Nephron (organoid): ENCODE results near the gene COL26A1.

Experiments
- H3K27ac Mint-ChIP-seq, 3 experiments: 2 replicates each; pipeline ENCODE4 v1.8.0; 2020; ENCODE audit warnings: mixed read lengths in 3 of 3, mild to moderate bottlenecking in 2 of 3, moderate library complexity in 1 of 3
- H3K27me3 Mint-ChIP-seq: 2 replicates; pipeline ENCODE4 v1.8.0; 2021; ENCODE audit warnings: low read depth, mild to moderate bottlenecking, moderate library complexity, mixed read lengths
- H3K36me3 Mint-ChIP-seq: 2 replicates; pipeline ENCODE4 v1.8.0; 2020; ENCODE audit warnings: low read depth, mixed read lengths
- H3K4me1 Mint-ChIP-seq: 2 replicates; pipeline ENCODE4 v1.8.0; 2020; ENCODE audit warnings: mixed read lengths
- H3K4me3 Mint-ChIP-seq, 3 experiments: 2 replicates each; pipeline ENCODE4 v1.8.0; 2020; ENCODE audit warnings: mild to moderate bottlenecking in 3 of 3, mixed read lengths in 3 of 3, moderate library complexity in 2 of 3
- H3K9me3 Mint-ChIP-seq: 2 replicates; pipeline ENCODE4 v1.8.0; 2020; ENCODE audit warnings: mixed read lengths
- CTCF ChIP-seq, 3 experiments: fragments of 200-600 bp; sonication (generic); IDR thresholded peaks; one replicate each; pipeline ENCODE4 v1.5.0; 2021; ENCODE audit warnings: antibody characterized with exemption in 3 of 3; ENCODE audit not compliant: unreplicated experiment in 3 of 3

Gene COL26A1

DNA sequence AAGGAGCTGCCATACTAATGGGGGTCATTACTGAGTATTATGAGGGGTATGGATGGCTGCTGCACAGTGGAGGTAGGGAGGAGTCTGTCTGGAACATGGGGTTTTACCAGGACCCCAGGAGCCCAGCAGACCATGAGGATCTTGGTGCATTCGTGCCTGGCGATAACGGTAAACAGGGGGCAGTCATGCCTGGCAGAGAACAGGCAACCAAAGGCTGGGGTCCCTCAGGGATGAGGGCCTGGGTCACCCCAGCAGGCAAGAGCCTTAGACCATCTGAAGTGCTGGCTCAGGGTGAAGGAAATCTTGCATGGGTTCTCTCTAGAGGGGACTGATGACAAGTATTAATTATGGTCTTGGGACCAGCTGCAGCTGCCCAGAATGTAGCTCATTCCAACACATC, 220.3 kb downstream of the COL26A1 start:
- no peak overlapping the region for H3K27ac Mint-ChIP-seq
- peaks cover 9% of the 10 kb centered on the region for H3K9me3 Mint-ChIP-seq
- no peak overlapping the region for H3K4me3 Mint-ChIP-seq
- H3K36me3 Mint-ChIP-seq, result peaks cover 3% of the 10 kb centered on the region
- peaks cover 9% of the 10 kb centered on the region for H3K4me1 Mint-ChIP-seq
- H3K27me3 Mint-ChIP-seq, result peaks cover 20% of the 10 kb centered on the region
- TF ChIP-seq CTCF (IDR thresholded peaks at IDR 0.05; ENCODE audit: unreplicated experiment in 3 of 3), result no peak

- Mint-ChIP-seq H3K36me3 (peaks cover 3% of the 10 kb centered on the region), H3K4me3 (no peak overlapping the region), H3K9me3 (peaks cover 6% of the 10 kb centered on the region), H3K27ac (peak overlapping the region in 2 of 3 experiments; percentile 32 to 84), H3K4me1 (peaks cover 16% of the 10 kb centered on the region), H3K27me3 (peaks cover 20% of the 10 kb centered on the region)
- no peak for TF ChIP-seq CTCF (IDR thresholded peaks at IDR 0.05; ENCODE audit: unreplicated experiment in 3 of 3)
These were observed 223.6 kb downstream of the COL26A1 start for GRCh38 chr7:101586078-101586905.

DNA sequence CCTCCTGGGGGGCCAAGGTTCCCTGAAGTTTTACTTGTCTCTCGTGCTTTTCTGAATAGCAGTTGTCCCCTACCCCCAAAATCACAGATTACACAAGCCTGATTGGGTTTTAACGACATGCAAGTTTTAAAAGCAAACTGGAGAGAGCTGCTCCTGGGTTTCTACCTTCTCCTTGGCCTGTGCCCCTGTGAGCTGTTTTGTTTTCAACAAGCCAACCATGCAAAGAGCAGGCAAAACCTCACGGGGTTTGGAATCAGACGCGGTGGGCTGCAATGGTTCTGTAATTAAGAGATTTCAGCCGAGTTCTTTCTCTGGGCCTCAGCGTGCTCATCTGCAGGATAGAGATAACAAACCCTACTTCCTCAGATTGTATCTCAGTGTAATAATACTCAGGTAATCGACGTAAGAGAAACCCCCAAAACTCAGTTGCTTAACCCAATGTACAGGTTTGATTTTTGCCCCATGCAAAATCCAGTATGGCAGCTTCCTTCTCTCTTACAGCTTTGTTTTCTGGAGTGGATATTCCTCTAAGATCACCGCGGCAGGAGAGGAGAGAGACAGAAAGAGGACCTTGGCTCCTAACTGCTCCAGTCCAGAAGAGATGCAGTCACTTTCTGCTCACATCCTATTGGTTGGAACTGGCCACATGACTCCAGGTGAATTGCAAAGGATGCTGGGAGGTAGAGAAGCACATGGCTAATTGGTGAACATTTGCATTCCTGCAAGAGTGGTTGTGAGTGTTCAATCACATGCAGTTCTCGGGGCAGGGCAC, 224.4 kb downstream of the COL26A1 start:
- Mint-ChIP-seq H3K36me3 (peaks cover 3% of the 10 kb centered on the region), H3K9me3 (peaks cover 6% of the 10 kb centered on the region), H3K27me3 (peaks cover 14% of the 10 kb centered on the region), H3K4me1 (peaks cover 16% of the 10 kb centered on the region), H3K4me3 (no peak overlapping the region), H3K27ac (peak overlapping the region in 1 of 3 experiments; percentile 84)
- no peak for TF ChIP-seq CTCF (IDR thresholded peaks at IDR 0.05; ENCODE audit: unreplicated experiment in 3 of 3)

DNA sequence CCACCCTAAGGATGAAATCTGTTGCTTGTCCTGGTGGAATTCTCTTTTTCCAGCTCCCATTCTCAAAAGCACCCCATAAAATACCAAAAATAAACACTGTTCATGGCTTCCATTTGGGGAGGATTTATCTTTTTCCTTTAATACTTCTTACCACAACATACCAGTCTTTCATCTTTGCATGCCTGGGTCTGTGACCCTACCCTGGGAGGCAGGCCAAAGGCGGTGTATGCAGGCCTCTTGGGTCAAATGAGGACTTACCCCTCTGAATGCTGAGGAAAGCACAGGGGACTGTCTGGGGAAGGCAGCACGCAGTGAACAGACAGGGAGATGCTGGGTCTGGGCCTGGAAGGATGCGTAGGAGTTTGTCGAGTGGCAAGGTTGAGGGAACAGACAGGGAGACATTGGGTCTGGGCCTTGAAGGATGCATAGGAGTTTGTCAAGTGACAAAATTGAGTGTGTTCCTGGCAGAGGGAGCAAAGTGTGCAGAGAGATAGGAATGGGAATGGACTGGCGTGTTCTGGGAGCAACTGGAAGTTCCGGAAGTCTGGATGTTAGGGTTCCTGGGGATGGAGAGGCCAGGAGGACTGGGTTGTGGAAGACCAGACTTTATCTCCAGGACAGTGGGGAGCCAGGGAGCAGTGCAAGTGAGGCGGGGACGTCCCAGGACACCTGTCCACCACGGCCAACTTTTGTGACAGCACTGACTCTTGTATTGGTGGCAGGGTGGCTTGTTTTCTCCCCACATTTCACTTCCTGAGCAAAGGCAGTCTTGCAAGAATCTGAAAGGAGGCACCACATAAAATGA, 225.7 kb downstream of the COL26A1 start:
- Mint-ChIP-seq H3K36me3 (no peaks in the 10 kb centered on the region), H3K27me3 (peaks cover 6% of the 10 kb centered on the region), H3K9me3 (peaks cover 2% of the 10 kb centered on the region), H3K4me3 (no peak overlapping the region), H3K4me1 (peaks cover 16% of the 10 kb centered on the region), H3K27ac (peak overlapping the region; percentile 2 to 84 (median 6))
- no peak for TF ChIP-seq CTCF (IDR thresholded peaks at IDR 0.05; ENCODE audit: unreplicated experiment in 3 of 3)

GRCh38 chr7:101589052-101589451, 226.4 kb downstream of the COL26A1 start:
- Mint-ChIP-seq H3K4me3 (no peak overlapping the region), H3K27ac (peak overlapping the region in 2 of 3 experiments; percentile 46 to 84), H3K4me1 (peaks cover 20% of the 10 kb centered on the region), H3K36me3 (no peaks in the 10 kb centered on the region), H3K9me3 (no peaks in the 10 kb centered on the region), H3K27me3 (peaks cover under 1% of the 10 kb centered on the region)
- TF ChIP-seq CTCF (IDR thresholded peaks at IDR 0.05; ENCODE audit: unreplicated experiment in 3 of 3), result no peak
